Activated T-cell treated with anti-CD3 and anti-CD28 coated beads, Interleukin-2, amount 50 U/mL, for 72 hours (primary cell): ENCODE results near the gene CYTH1. TPM values are rescaled to one million over a fixed set of nuclear protein-coding genes. Genes with fewer than 3 reads are reported as not detected.
"Not testable (repeated sequence)": the region's sequence is repeated elsewhere in the genome, so short reads cannot be mapped to it uniquely, and the experiment has no call there.

ENCODE experiments used
- ATAC-seq, 2 donors: fragments of 150-1000 bp; cut with Tn5 transposase; replicated peaks in 1 of 2; 2 replicates each; pipeline ENCODE4 v1.10.0; 2021; ENCODE audit warnings: moderate library complexity in 2 of 2, mild to moderate bottlenecking in 1 of 2
- DNase-seq, 2 donors: peaks; one replicate each; pipeline ENCODE4 v3.0.0; 2021 to 2022; ENCODE audit warnings: mixed read lengths in 1 of 2
- H3K27ac Mint-ChIP-seq: one replicate; pipeline ENCODE4 v1.8.0; 2022; ENCODE audit warnings: mild to moderate bottlenecking, moderate library complexity, mixed read lengths
- H3K27me3 Mint-ChIP-seq: one replicate; pipeline ENCODE4 v1.8.0; 2022; ENCODE audit warnings: low read depth, mixed read lengths
- H3K36me3 Mint-ChIP-seq, 2 donors: one replicate each; pipeline ENCODE4 v1.8.0; 2022; ENCODE audit warnings: mixed read lengths in 2 of 2, mild to moderate bottlenecking in 1 of 2; ENCODE audit not compliant: insufficient read depth in 2 of 2
- H3K4me1 Mint-ChIP-seq: one replicate; pipeline ENCODE4 v1.8.0; 2022; ENCODE audit warnings: low read depth, mixed read lengths
- H3K4me3 Mint-ChIP-seq, 2 donors: one replicate each; pipeline ENCODE4 v1.8.0; 2022; ENCODE audit warnings: mild to moderate bottlenecking in 2 of 2, mixed read lengths in 2 of 2, moderate library complexity in 2 of 2
- H3K9me3 Mint-ChIP-seq, 2 donors: one replicate each; pipeline ENCODE4 v1.8.0; 2022; ENCODE audit warnings: mixed read lengths in 2 of 2
- total RNA-seq, 2 donors: library from RNA; stranded (reverse); gene quantifications; one replicate each; pipeline ENCODE4 v1.2.3, GENCODE V29; 2022

Gene CYTH1
- total RNA-seq, 2 donors from 2014 or later, result 163 to 204 TPM

- ATAC-seq (peak; percentile 42), DNase-seq (peak; percentile 66)
- peak overlapping the region; percentile 84 to 88 for H3K4me3 Mint-ChIP-seq
- peak overlapping the region; percentile 92 for H3K27ac Mint-ChIP-seq
- H3K27me3 Mint-ChIP-seq, result no peaks in the 10 kb centered on the region
- peaks cover 73% of the 10 kb centered on the region for H3K4me1 Mint-ChIP-seq
- H3K36me3 Mint-ChIP-seq, result peaks cover 3 to 7% of the 10 kb centered on the region in 2 donors
- no peaks in the 10 kb centered on the region for H3K9me3 Mint-ChIP-seq
Measured at GRCh38 chr17:78779850-78780249, 2.2 kb downstream of the CYTH1 start.

- not testable (repeated sequence) for DNase-seq, H3K9me3 Mint-ChIP-seq, H3K27me3 Mint-ChIP-seq, ATAC-seq, H3K36me3 Mint-ChIP-seq
- Mint-ChIP-seq H3K4me3 (peak overlapping the region; percentile 84 to 88), H3K27ac (peak overlapping the region; percentile 92), H3K4me1 (peaks cover 74% of the 10 kb centered on the region)
Measured at GRCh38 chr17:78779286-78779651, 2.8 kb downstream of the CYTH1 start.

- ATAC-seq (no peak), DNase-seq (no peak)
- H3K27ac Mint-ChIP-seq, result peak overlapping the region; percentile 96
- no peaks in the 10 kb centered on the region for H3K9me3 Mint-ChIP-seq
- H3K27me3 Mint-ChIP-seq, result no peaks in the 10 kb centered on the region
- H3K36me3 Mint-ChIP-seq, result peaks cover 3 to 10% of the 10 kb centered on the region in 2 donors
- peak overlapping the region; percentile 71 to 86 for H3K4me3 Mint-ChIP-seq
- H3K4me1 Mint-ChIP-seq, result peaks cover 68% of the 10 kb centered on the region
Measured at GRCh38 chr17:78777881-78778280, 4.2 kb downstream of the CYTH1 start.

GRCh38 chr17:78774956-78775571, 7.0 kb downstream of the CYTH1 start:
- DNase-seq (peak; percentile 84 to 89), ATAC-seq (peak; percentile 79 to 83)
- peaks cover 86% of the 10 kb centered on the region for H3K4me1 Mint-ChIP-seq
- H3K9me3 Mint-ChIP-seq, result no peaks in the 10 kb centered on the region
- H3K27me3 Mint-ChIP-seq, result no peaks in the 10 kb centered on the region
- H3K27ac Mint-ChIP-seq, result peak overlapping the region; percentile 99
- peaks cover 4 to 13% of the 10 kb centered on the region in 2 donors for H3K36me3 Mint-ChIP-seq
- H3K4me3 Mint-ChIP-seq, result peak overlapping the region; percentile 87 to 99

- DNase-seq (peak; percentile 46 to 51), ATAC-seq (peak; percentile 17 to 28)
- peaks cover 2 to 10% of the 10 kb centered on the region in 2 donors for H3K36me3 Mint-ChIP-seq
- H3K4me3 Mint-ChIP-seq, result peak overlapping the region; percentile 87 to 99
- H3K27ac Mint-ChIP-seq, result peak overlapping the region; percentile 99
- peaks cover 80% of the 10 kb centered on the region for H3K4me1 Mint-ChIP-seq
- no peaks in the 10 kb centered on the region for H3K9me3 Mint-ChIP-seq
- H3K27me3 Mint-ChIP-seq, result no peaks in the 10 kb centered on the region
Measured at GRCh38 chr17:78774453-78774852, 7.6 kb downstream of the CYTH1 start.

- DNase-seq (no peak), ATAC-seq (peak; percentile 44 to 53)
- peak overlapping the region; percentile 78 to 85 for H3K4me3 Mint-ChIP-seq
- H3K4me1 Mint-ChIP-seq, result peaks cover 60% of the 10 kb centered on the region
- peak overlapping the region; percentile 99 for H3K27ac Mint-ChIP-seq
- H3K36me3 Mint-ChIP-seq, result peaks cover 2 to 10% of the 10 kb centered on the region in 2 donors
- no peaks in the 10 kb centered on the region for H3K9me3 Mint-ChIP-seq
- no peaks in the 10 kb centered on the region for H3K27me3 Mint-ChIP-seq
Measured at GRCh38 chr17:78771758-78772382, 10.2 kb downstream of the CYTH1 start.

- no peak overlapping the region for H3K27ac Mint-ChIP-seq
- ATAC-seq (peak; percentile 20 to 28), DNase-seq (peak in 1 of 2 donors; percentile 37)
- H3K9me3 Mint-ChIP-seq, result no peaks in the 10 kb centered on the region
- H3K4me1 Mint-ChIP-seq, result peaks cover 47% of the 10 kb centered on the region
- H3K27me3 Mint-ChIP-seq, result no peaks in the 10 kb centered on the region
- no peak overlapping the region for H3K4me3 Mint-ChIP-seq
- peaks cover 2 to 7% of the 10 kb centered on the region in 2 donors for H3K36me3 Mint-ChIP-seq
Measured at GRCh38 chr17:78769196-78769773, 12.8 kb downstream of the CYTH1 start.

GRCh38 chr17:78767806-78768205, 14.3 kb downstream of the CYTH1 start:
- H3K4me3 Mint-ChIP-seq, result no peak overlapping the region
- no peaks in the 10 kb centered on the region for H3K27me3 Mint-ChIP-seq
- peaks cover 47% of the 10 kb centered on the region for H3K4me1 Mint-ChIP-seq
- H3K27ac Mint-ChIP-seq, result no peak overlapping the region
- H3K36me3 Mint-ChIP-seq, result peaks cover 2 to 7% of the 10 kb centered on the region in 2 donors
- DNase-seq (no peak), ATAC-seq (no peak)
- no peaks in the 10 kb centered on the region for H3K9me3 Mint-ChIP-seq

- ATAC-seq, result peak in 1 of 2 donors; percentile 20
- Mint-ChIP-seq H3K36me3 (peaks cover 0 to 5% of the 10 kb centered on the region in 2 donors), H3K9me3 (no peaks in the 10 kb centered on the region), H3K27ac (no peak overlapping the region), H3K27me3 (no peaks in the 10 kb centered on the region), H3K4me1 (peaks cover 47% of the 10 kb centered on the region), H3K4me3 (no peak overlapping the region)
- no peak for DNase-seq
Measured at GRCh38 chr17:78766743-78767294, 15.3 kb downstream of the CYTH1 start.

GRCh38 chr17:78766225-78766624, 15.8 kb downstream of the CYTH1 start:
- DNase-seq (no peak), ATAC-seq (no peak)
- H3K4me3 Mint-ChIP-seq, result no peak overlapping the region

GRCh38 chr17:78765821-78766220, 16.3 kb downstream of the CYTH1 start:
- peak overlapping the region; percentile 64 for H3K27ac Mint-ChIP-seq
- ATAC-seq (no peak), DNase-seq (no peak)
- peaks cover 47% of the 10 kb centered on the region for H3K4me1 Mint-ChIP-seq
- no peaks in the 10 kb centered on the region for H3K27me3 Mint-ChIP-seq
- no peak overlapping the region for H3K4me3 Mint-ChIP-seq
- no peaks in the 10 kb centered on the region for H3K9me3 Mint-ChIP-seq
- H3K36me3 Mint-ChIP-seq, result peaks cover 0 to 4% of the 10 kb centered on the region in 2 donors

More at GRCh38 chr17:78766225-78766624, 15.8 kb downstream of the CYTH1 start:
- no peaks in the 10 kb centered on the region for H3K27me3 Mint-ChIP-seq
- no peak overlapping the region for H3K27ac Mint-ChIP-seq
- peaks cover 47% of the 10 kb centered on the region for H3K4me1 Mint-ChIP-seq
- peaks cover 0 to 5% of the 10 kb centered on the region in 2 donors for H3K36me3 Mint-ChIP-seq
- no peaks in the 10 kb centered on the region for H3K9me3 Mint-ChIP-seq

GRCh38 chr17:78764871-78765270, 17.2 kb downstream of the CYTH1 start:
- Mint-ChIP-seq H3K27me3 (no peaks in the 10 kb centered on the region), H3K36me3 (no peaks in the 10 kb centered on the region), H3K4me3 (peak overlapping the region; percentile 38 to 63), H3K27ac (peak overlapping the region; percentile 64), H3K4me1 (peaks cover 49% of the 10 kb centered on the region), H3K9me3 (no peaks in the 10 kb centered on the region)
- no peak for ATAC-seq
- no peak for DNase-seq

- ATAC-seq, result no peak
- Mint-ChIP-seq H3K4me1 (peaks cover 62% of the 10 kb centered on the region), H3K9me3 (no peaks in the 10 kb centered on the region), H3K4me3 (no peak overlapping the region), H3K27me3 (no peaks in the 10 kb centered on the region), H3K27ac (peak overlapping the region; percentile 66), H3K36me3 (peaks cover 0 to 1% of the 10 kb centered on the region in 2 donors)
- no peak for DNase-seq
Measured at GRCh38 chr17:78763561-78763960, 18.5 kb downstream of the CYTH1 start.
